Activated CD8-positive, alpha-beta T cell treated with anti-CD3 and anti-CD28 coated beads for 36 hours (primary cell): ENCODE results near the gene MAN2A1. TPM values are rescaled to one million over a fixed set of nuclear protein-coding genes. Genes with fewer than 3 reads are reported as not detected.

Source experiments
- ATAC-seq: fragments of 200-7000 bp; cut with Tn5 transposase; one replicate; pipeline ENCODE4 v1.10.0; 2021; ENCODE audit warnings: mild to moderate bottlenecking, moderate library complexity
- CTCF ChIA-PET: fragments of 350-600 bp; sonication (Branson Sonifier 250); formaldehyde crosslinking; loops from one replicate; lab custom pipeline; 2021; ENCODE audit warnings: antibody characterized with exemption; lab: Charles Lee
- POLR2A ChIA-PET: fragments of 350-600 bp; sonication (Branson Sonifier 250); formaldehyde crosslinking; loops from one replicate; lab custom pipeline; 2021; ENCODE audit warnings: antibody characterized with exemption; lab: Charles Lee
- DNase-seq: peaks from one replicate; pipeline ENCODE4 v3.0.0-alpha.2; 2020
- H3K27ac Mint-ChIP-seq: one replicate; pipeline ENCODE4 v1.8.0; 2021; ENCODE audit warnings: mild to moderate bottlenecking, mixed read lengths
- H3K27me3 Mint-ChIP-seq: one replicate; pipeline ENCODE4 v1.8.0; 2021; ENCODE audit warnings: mixed read lengths
- H3K36me3 Mint-ChIP-seq: one replicate; pipeline ENCODE4 v1.8.0; 2021; ENCODE audit warnings: low read depth, mixed read lengths
- H3K4me1 Mint-ChIP-seq: one replicate; pipeline ENCODE4 v1.8.0; 2021; ENCODE audit warnings: low read depth, mixed read lengths
- H3K4me3 Mint-ChIP-seq: one replicate; pipeline ENCODE4 v1.8.0; 2021; ENCODE audit warnings: mild to moderate bottlenecking, moderate library complexity, mixed read lengths
- H3K9me3 Mint-ChIP-seq: one replicate; pipeline ENCODE4 v1.8.0; 2021; ENCODE audit warnings: mixed read lengths
- intact Hi-C: fragments of 100-400 bp; cut with micrococcal nuclease; formaldehyde crosslinking; loops from one replicate; pipeline ENCODE4 v1.10.0; 2022
- total RNA-seq, 2 experiments: library from RNA; stranded (reverse); gene quantifications; one replicate each; pipeline ENCODE4 v1.2.3, GENCODE V29; 2021
- TF ChIP-seq, protein P1 (sequence below): fragments of 200-600 bp; IDR thresholded peaks from one replicate; pipeline ENCODE4 v1.8.0; 2022; ENCODE audit warnings: antibody characterized with exemption, mild to moderate bottlenecking

Gene MAN2A1
- total RNA-seq, 2 experiments from 2014 or later: 29.9 to 30.6 TPM

GRCh38 chr5:109649318-109649717 is 40.4 kb upstream of the MAN2A1 start:
- no peaks in the 10 kb centered on the region for H3K9me3 Mint-ChIP-seq
- ChIA-PET POLR2A (no interaction called here), CTCF (no interaction called here)
- H3K27me3 Mint-ChIP-seq: no peaks in the 10 kb centered on the region
- DNase-seq (no peak), ATAC-seq (no peak)
- intact Hi-C loops: no loop called here
- H3K4me3 Mint-ChIP-seq: no peak overlapping the region
- no peaks in the 10 kb centered on the region for H3K36me3 Mint-ChIP-seq
- H3K27ac Mint-ChIP-seq: no peak overlapping the region
- no peaks in the 10 kb centered on the region for H3K4me1 Mint-ChIP-seq
- TF ChIP-seq, protein P1, sequence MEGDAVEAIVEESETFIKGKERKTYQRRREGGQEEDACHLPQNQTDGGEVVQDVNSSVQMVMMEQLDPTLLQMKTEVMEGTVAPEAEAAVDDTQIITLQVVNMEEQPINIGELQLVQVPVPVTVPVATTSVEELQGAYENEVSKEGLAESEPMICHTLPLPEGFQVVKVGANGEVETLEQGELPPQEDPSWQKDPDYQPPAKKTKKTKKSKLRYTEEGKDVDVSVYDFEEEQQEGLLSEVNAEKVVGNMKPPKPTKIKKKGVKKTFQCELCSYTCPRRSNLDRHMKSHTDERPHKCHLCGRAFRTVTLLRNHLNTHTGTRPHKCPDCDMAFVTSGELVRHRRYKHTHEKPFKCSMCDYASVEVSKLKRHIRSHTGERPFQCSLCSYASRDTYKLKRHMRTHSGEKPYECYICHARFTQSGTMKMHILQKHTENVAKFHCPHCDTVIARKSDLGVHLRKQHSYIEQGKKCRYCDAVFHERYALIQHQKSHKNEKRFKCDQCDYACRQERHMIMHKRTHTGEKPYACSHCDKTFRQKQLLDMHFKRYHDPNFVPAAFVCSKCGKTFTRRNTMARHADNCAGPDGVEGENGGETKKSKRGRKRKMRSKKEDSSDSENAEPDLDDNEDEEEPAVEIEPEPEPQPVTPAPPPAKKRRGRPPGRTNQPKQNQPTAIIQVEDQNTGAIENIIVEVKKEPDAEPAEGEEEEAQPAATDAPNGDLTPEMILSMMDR: no peak

DNA sequence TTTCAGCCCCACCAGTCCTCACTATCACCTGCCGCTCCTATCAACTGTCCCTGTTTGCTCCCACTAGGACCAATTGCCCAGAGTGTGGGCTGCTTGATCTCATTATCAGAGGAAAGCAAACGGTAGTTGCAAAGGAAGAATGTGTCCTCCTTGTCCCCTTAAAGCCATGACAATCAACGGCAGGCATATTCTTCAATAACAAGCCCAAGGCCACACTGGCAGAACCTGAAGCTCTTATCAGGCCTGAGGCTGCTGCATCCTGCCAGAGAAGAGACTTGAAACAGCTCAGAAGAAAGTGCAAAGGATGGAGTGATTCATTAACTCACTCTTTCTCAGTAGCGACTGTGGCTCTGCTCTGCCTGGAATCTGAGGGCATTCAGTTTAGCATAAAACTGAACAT is 39.2 kb upstream of the MAN2A1 start:
- ATAC-seq: peak; percentile 55
- Mint-ChIP-seq H3K9me3 (no peaks in the 10 kb centered on the region), H3K4me1 (peaks cover 3% of the 10 kb centered on the region), H3K27me3 (peaks cover under 1% of the 10 kb centered on the region), H3K4me3 (no peak overlapping the region), H3K27ac (no peak overlapping the region), H3K36me3 (no peaks in the 10 kb centered on the region)
- ChIA-PET CTCF (no interaction called here), POLR2A (no interaction called here)
- TF ChIP-seq, protein P1: no peak
- no peak for DNase-seq
- intact Hi-C loops: no loop called here

GRCh38 chr5:109652096-109652495 is 37.6 kb upstream of the MAN2A1 start:
- ChIA-PET CTCF (no interaction called here), POLR2A (no interaction called here)
- Mint-ChIP-seq H3K36me3 (no peaks in the 10 kb centered on the region), H3K4me1 (peaks cover 19% of the 10 kb centered on the region), H3K4me3 (no peak overlapping the region), H3K27me3 (peaks cover 2% of the 10 kb centered on the region), H3K27ac (no peak overlapping the region), H3K9me3 (no peaks in the 10 kb centered on the region)
- intact Hi-C loops: no loop called here
- TF ChIP-seq, protein P1: no peak
- DNase-seq: no peak
- ATAC-seq: no peak

- ChIA-PET CTCF (no interaction called here), POLR2A (no interaction called here)
- peaks cover 23% of the 10 kb centered on the region for H3K4me1 Mint-ChIP-seq
- no peaks in the 10 kb centered on the region for H3K36me3 Mint-ChIP-seq
- ATAC-seq (no peak), DNase-seq (no peak)
- TF ChIP-seq, protein P1: no peak
- no peak overlapping the region for H3K27ac Mint-ChIP-seq
- no peaks in the 10 kb centered on the region for H3K9me3 Mint-ChIP-seq
- peaks cover 4% of the 10 kb centered on the region for H3K27me3 Mint-ChIP-seq
- no peak overlapping the region for H3K4me3 Mint-ChIP-seq
- intact Hi-C loops: no loop called here
Observed at GRCh38 chr5:109653042-109653441, 36.7 kb upstream of the MAN2A1 start.

- ChIA-PET CTCF (no interaction called here), POLR2A (no interaction called here)
- H3K27me3 Mint-ChIP-seq: peaks cover 5% of the 10 kb centered on the region
- H3K4me1 Mint-ChIP-seq: peaks cover 23% of the 10 kb centered on the region
- TF ChIP-seq, protein P1: no peak
- no peak for ATAC-seq
- intact Hi-C loops: no loop called here
- H3K4me3 Mint-ChIP-seq: no peak overlapping the region
- H3K9me3 Mint-ChIP-seq: no peaks in the 10 kb centered on the region
- no peak for DNase-seq
- no peak overlapping the region for H3K27ac Mint-ChIP-seq
- H3K36me3 Mint-ChIP-seq: no peaks in the 10 kb centered on the region
Observed at GRCh38 chr5:109653561-109654239, 36.0 kb upstream of the MAN2A1 start.
